GM12878 (cell line): ENCODE data around the gene ABCG5.

Source experiments
- CTCF ChIP-seq, 3 experiments: IDR thresholded peaks in 2 of 3; conservative IDR thresholded peaks in 1 of 3; 2 replicates each; pipeline ENCODE4 v1.5.1; 2011; ENCODE audit warnings: low read depth in 3 of 3, low read length in 3 of 3, mild to moderate bottlenecking in 3 of 3, control low read depth in 2 of 3, moderate library complexity in 2 of 3, inconsistent platforms in 1 of 3, mixed read lengths in 1 of 3; ENCODE audit not compliant: control insufficient read depth in 2 of 3, insufficient read depth in 1 of 3; ENCODE audit errors: extremely low read depth in 1 of 3
- EED ChIP-seq: sonication (generic); IDR thresholded peaks from 2 replicates; pipeline ENCODE4 v1.6.1; 2016; ENCODE audit warnings: antibody characterized with exemption, low read depth
- JUNB ChIP-seq: IDR thresholded peaks from 2 replicates; pipeline ENCODE4 v1.6.1; 2016; ENCODE audit warnings: antibody characterized with exemption, mild to moderate bottlenecking
- NFXL1 ChIP-seq: fragments of 450-650 bp; IDR thresholded peaks from 2 replicates; pipeline ENCODE4 v1.6.1; 2017; ENCODE audit warnings: antibody characterized with exemption, mild to moderate bottlenecking, borderline replicate concordance
- POLR2AphosphoS5 ChIP-seq: IDR thresholded peaks from 2 replicates; pipeline ENCODE4 v1.6.1; 2011; ENCODE audit warnings: mild to moderate bottlenecking, low read length, inconsistent platforms
- PRDM15 ChIP-seq: fragments of 450-650 bp; formaldehyde crosslinking; IDR thresholded peaks from 2 replicates; pipeline ENCODE4 v1.4.0; 2020; ENCODE audit warnings: mild to moderate bottlenecking, moderate library complexity
- RFX5 ChIP-seq: IDR thresholded peaks from 2 replicates; pipeline ENCODE4 v1.6.1; 2011; ENCODE audit warnings: low read depth, low read length, improper control_type of control experiment
- SMC3 ChIP-seq: IDR thresholded peaks from 2 replicates; pipeline ENCODE4 v1.6.1; 2011; ENCODE audit warnings: low read length, improper control_type of control experiment, borderline replicate concordance
- ZBED1 ChIP-seq: IDR thresholded peaks from 2 replicates; pipeline ENCODE4 v1.6.1; 2016; ENCODE audit warnings: borderline replicate concordance

- no peak for TF ChIP-seq RFX5
- TF ChIP-seq EED, result no peak
- TF ChIP-seq POLR2AphosphoS5, result no peak
- TF ChIP-seq CTCF (IDR thresholded peaks at IDR 0.05 in 2 of 3, conservative IDR thresholded peaks at IDR 0.05 in 1 of 3; ENCODE audit: control insufficient read depth in 2 of 3, extremely low read depth in 1 of 3, insufficient read depth in 1 of 3, low read depth in 3 of 3, low read length in 3 of 3), result no peak
- no peak for TF ChIP-seq JUNB
- no peak for TF ChIP-seq PRDM15 (CRISPR knock-in tag)
- TF ChIP-seq NFXL1, result no peak
- no peak for TF ChIP-seq SMC3
- no peak for TF ChIP-seq ZBED1
Measured at GRCh38 chr2:43810888-43811287, 27.8 kb downstream of the ABCG5 start.
